Left lung (tissue), 10 donors: ENCODE data around the gene LAMTOR1. TPM values are rescaled to one million over a fixed set of nuclear protein-coding genes. Genes with fewer than 3 reads are reported as not detected.

Source experiments
- ATAC-seq: fragments of 200-7000 bp; cut with Tn5 transposase; one replicate; pipeline ENCODE4 v1.9.1; 2020; ENCODE audit warnings: moderate library complexity
- DNase-seq, 4 donors: peaks; one replicate each; pipeline ENCODE4 v3.0.0-alpha.2; 2013 to 2020
- H3K27ac ChIP-seq, 2 donors: fragments of 200-600 bp; sonication (generic) in 1 of 2; one replicate each; pipeline versions ENCODE4 v1.5.0 to v1.8.0; 2020 to 2021
- H3K27me3 ChIP-seq, 2 donors: fragments of 200-600 bp; sonication (generic) in 1 of 2; one replicate each; pipeline versions ENCODE4 v1.5.0 to v1.8.0; 2020 to 2021
- H3K36me3 ChIP-seq, 2 donors: fragments of 200-600 bp; sonication (generic) in 1 of 2; one replicate each; pipeline versions ENCODE4 v1.5.0 to v1.8.0; 2020 to 2021
- H3K4me1 ChIP-seq, 2 donors: fragments of 200-600 bp; one replicate each; pipeline ENCODE4 v1.8.0; 2021
- H3K4me3 ChIP-seq, 2 donors: fragments of 200-600 bp; sonication (generic) in 1 of 2; one replicate each; pipeline versions ENCODE4 v1.5.0 to v1.8.0; 2020 to 2021; ENCODE audit warnings: mild to moderate bottlenecking in 1 of 2
- H3K9me3 ChIP-seq, 2 donors: fragments of 200-600 bp; sonication (generic) in 1 of 2; one replicate each; pipeline versions ENCODE4 v1.5.0 to v1.8.0; 2020 to 2021
- intact Hi-C, 2 donors: fragments of 100-400 bp; cut with DNase I; formaldehyde crosslinking; loops; one replicate each; pipeline versions ENCODE4 v1.11.2 to v1.14.2; 2022
- microRNA-seq, 2 donors: library from miRNA; unstranded; fragments of <30 nt; microRNA quantifications; one replicate each; pipeline ENCODE4, GENCODE V29; 2019
- polyA plus RNA-seq, 6 donors: library from polyadenylated mRNA; unstranded; fragments of 120-200 nt; gene quantifications; one replicate each; pipeline ENCODE4 v1.2.1, GENCODE V29; 2013; ENCODE audit not compliant: insufficient read length in 6 of 6
- total RNA-seq, 2 donors: library from RNA; stranded (reverse); fragmentation: NEBNext Ultra II Directional; extraction: Animal tissue kit (Norgen Biotek cat#: 25700); gene quantifications; one replicate each; pipeline ENCODE4 v1.2.1, GENCODE V29; 2021
- TF ChIP-seq, protein P1 (sequence below), 2 donors: fragments of 200-600 bp; sonication (generic) in 1 of 2; IDR thresholded peaks; one replicate each; pipeline versions ENCODE4 v1.5.0 to v1.8.0; 2021; ENCODE audit warnings: antibody characterized with exemption in 2 of 2
- donor health status: DM: no; HTN: yes; CAD: no.
- donor health status: DM: no; HTN: no; CAD: no.

The LAMTOR1 gene
- total and polyA plus RNA-seq, 8 donors: 92.5 to 118 (median 112) TPM

DNA sequence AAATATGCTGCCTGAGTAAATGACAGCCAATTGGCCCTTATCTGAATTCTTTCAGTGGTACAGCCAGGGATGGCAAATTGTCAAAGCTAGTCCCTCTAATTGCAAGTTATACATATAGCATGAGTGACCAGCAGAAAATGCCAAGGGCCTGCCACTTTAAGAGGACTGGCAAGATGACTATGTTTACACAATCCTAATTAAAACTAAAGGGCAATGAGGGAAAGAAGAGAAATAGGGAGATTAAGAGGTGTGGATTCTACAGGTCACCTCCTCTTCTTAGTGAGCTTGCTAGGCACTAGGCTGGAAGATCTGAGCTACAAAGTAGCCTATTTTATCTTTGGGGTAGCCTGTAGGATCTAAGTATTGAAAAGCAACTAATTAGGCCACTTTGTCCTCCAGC lies 36.2 kb downstream of the LAMTOR1 start:
- DNase-seq: no peak
- H3K4me3 ChIP-seq: no peak overlapping the region
- peak overlapping the region in 1 of 2 donors; percentile 65 for H3K27ac ChIP-seq
- no peaks in the 10 kb centered on the region for H3K9me3 ChIP-seq
- no peak for ATAC-seq
- intact Hi-C loops: no loop called here
- H3K36me3 ChIP-seq: peaks cover 0 to 29% of the 10 kb centered on the region in 2 donors
- H3K4me1 ChIP-seq: peaks cover 25 to 70% of the 10 kb centered on the region in 2 donors
- TF ChIP-seq, protein P1, sequence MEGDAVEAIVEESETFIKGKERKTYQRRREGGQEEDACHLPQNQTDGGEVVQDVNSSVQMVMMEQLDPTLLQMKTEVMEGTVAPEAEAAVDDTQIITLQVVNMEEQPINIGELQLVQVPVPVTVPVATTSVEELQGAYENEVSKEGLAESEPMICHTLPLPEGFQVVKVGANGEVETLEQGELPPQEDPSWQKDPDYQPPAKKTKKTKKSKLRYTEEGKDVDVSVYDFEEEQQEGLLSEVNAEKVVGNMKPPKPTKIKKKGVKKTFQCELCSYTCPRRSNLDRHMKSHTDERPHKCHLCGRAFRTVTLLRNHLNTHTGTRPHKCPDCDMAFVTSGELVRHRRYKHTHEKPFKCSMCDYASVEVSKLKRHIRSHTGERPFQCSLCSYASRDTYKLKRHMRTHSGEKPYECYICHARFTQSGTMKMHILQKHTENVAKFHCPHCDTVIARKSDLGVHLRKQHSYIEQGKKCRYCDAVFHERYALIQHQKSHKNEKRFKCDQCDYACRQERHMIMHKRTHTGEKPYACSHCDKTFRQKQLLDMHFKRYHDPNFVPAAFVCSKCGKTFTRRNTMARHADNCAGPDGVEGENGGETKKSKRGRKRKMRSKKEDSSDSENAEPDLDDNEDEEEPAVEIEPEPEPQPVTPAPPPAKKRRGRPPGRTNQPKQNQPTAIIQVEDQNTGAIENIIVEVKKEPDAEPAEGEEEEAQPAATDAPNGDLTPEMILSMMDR (IDR thresholded peaks at IDR 0.05): no peak
- H3K27me3 ChIP-seq: no peaks in the 10 kb centered on the region

DNA sequence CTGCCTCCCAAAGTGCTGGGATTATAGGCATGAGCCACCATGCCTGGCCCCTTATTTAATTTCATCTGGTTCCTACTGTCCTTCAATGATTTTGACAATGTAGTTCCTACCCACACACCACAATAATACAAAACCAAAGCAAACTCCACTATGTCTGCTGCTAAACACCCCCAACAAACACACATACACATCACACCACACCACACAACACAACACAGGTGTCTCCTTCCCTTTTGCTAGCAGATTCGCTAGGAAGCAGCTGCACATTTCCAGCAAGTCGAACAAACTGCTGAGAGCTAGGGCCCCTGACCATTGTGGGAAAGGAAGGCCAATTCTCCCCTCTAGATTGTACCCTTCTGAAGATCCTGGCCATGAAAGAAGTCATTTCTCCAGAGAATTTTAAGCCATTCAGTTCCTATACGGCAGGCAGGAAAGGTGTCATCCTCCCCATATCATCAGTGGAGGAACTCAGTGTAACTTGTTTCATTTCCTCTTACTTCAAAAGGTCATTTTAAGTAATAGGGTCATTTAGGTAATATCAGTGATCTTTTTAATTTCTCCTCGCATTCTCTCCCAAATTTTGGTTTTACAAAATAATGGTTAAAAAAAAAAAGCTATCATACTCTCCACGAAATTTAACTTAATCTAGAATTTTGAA lies 41.2 kb downstream of the LAMTOR1 start:
- Histone ChIP-seq H3K4me3 (no peak overlapping the region), H3K36me3 (peaks cover 0 to 29% of the 10 kb centered on the region in 2 donors), H3K4me1 (peaks cover 5 to 23% of the 10 kb centered on the region in 2 donors), H3K27me3 (no peaks in the 10 kb centered on the region), H3K9me3 (no peaks in the 10 kb centered on the region), H3K27ac (peak overlapping the region in 1 of 2 donors; percentile 34)
- ATAC-seq: no peak
- intact Hi-C loops: no loop called here
- TF ChIP-seq, protein P1 (IDR thresholded peaks at IDR 0.05): no peak
- no peak for DNase-seq

DNA sequence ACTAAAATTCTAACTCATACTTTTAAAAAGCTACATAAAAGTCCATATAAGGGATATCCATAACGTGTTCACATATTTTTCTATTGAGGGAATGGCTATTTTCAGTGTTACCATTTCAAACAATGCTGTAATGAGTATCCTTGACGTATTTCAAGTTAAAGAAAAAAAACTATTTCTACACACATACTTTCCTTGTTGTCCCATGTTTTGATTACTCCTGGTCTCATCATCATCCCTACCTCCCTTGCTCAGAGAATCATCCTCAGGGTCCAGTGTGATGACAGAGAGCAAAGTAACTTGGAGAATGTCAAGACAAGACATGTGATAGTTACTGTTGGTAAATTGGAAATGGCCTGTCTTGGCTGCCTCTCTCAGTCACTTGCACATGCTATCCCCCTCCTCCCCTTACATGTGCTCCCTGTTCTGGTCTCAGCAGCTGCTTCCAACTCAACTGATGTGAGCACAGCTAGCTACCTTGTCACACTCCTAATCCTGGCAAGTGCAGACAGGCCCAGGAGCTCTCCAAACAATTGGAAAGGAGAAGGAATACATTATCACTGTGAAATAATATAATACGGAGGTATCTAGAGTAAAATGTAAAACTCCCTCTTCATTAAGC lies 44.6 kb downstream of the LAMTOR1 start:
- peaks cover 0 to 12% of the 10 kb centered on the region in 2 donors for H3K4me1 ChIP-seq
- intact Hi-C loops: no loop called here
- no peak for DNase-seq
- TF ChIP-seq, protein P1 (IDR thresholded peaks at IDR 0.05): no peak
- no peaks in the 10 kb centered on the region for H3K9me3 ChIP-seq
- no peak overlapping the region for H3K4me3 ChIP-seq
- ATAC-seq: no peak
- no peak overlapping the region for H3K27ac ChIP-seq
- peaks cover 0 to 32% of the 10 kb centered on the region in 2 donors for H3K36me3 ChIP-seq
- no peaks in the 10 kb centered on the region for H3K27me3 ChIP-seq

DNA sequence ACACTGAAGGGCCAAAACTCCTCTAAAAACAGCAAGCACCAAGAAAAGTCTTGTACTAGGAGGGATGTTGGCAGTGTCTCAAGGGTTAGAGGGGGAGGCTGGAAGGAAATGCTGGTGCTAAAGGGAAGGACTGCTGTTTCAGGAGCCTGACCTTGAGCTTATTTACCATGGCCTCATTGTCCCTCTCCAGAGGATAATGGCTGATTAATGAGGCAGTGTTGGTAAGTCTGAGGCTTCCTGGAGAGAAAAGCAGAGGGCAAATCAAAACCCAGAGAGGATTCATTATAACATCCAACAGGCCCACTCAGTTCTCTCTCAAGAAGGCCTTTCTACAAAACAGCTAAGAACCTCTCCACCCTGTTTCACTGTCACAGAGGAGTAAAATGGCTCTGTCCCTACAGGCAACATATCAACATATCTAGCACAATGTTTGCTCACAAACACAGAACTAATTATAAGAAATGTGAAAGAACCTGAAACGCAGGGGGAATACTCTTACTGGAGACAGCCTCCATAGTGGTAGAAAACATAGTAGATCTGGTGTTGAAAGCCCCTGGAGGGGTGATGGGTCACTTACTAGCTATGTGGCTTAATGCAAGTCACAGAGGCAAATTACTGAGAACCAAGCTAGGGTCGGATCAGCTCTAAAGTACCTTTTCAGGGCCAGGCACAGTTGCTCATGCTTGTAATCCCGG lies 54.2 kb downstream of the LAMTOR1 start:
- intact Hi-C loops: no loop called here
- Histone ChIP-seq H3K27ac (peak overlapping the region in 1 of 2 donors; percentile 33), H3K36me3 (peaks cover 0 to 36% of the 10 kb centered on the region in 2 donors), H3K4me3 (no peak overlapping the region), H3K9me3 (no peaks in the 10 kb centered on the region), H3K4me1 (no peaks in the 10 kb centered on the region), H3K27me3 (no peaks in the 10 kb centered on the region)
- DNase-seq (no peak), ATAC-seq (no peak)
- TF ChIP-seq, protein P1 (IDR thresholded peaks at IDR 0.05): no peak

Small RNA genes lying within 50 kb of the gene (microRNA-seq; reads per million reads assigned to microRNA genes)
- 0.17 to 0.27 reads per million in 2 donors for gene MIR3165

Other genes with a start within 250 kb of the LAMTOR1 start
- not detected for gene DEFB131B, start 224.8 kb downstream of the LAMTOR1 start, total RNA-seq
- gene DEFB131B, start 224.8 kb downstream of the LAMTOR1 start, polyA plus RNA-seq: 1 to 10 TPM in 4 of 6 donors, under 1 TPM in 1, not detected in 1; 0.93 to 2.8 (median 2.4) TPM
- gene XNDC1N, start 174.7 kb downstream of the LAMTOR1 start, total RNA-seq: 1 to 10 TPM; 5.6 to 7.7 TPM
- gene XNDC1N, start 174.7 kb downstream of the LAMTOR1 start, polyA plus RNA-seq: 1 to 10 TPM; 6.5 to 9.9 (median 8.8) TPM
- 10 to 100 TPM; 30.3 to 31.4 TPM for gene RNF121, start 174.3 kb downstream of the LAMTOR1 start, total RNA-seq
- 10 to 100 TPM; 31.6 to 40.6 (median 34.5) TPM for gene RNF121, start 174.3 kb downstream of the LAMTOR1 start, polyA plus RNA-seq
- gene IL18BP, start 104.4 kb downstream of the LAMTOR1 start, total RNA-seq: 10 to 100 TPM; 15.2 to 20.1 TPM
- gene IL18BP, start 104.4 kb downstream of the LAMTOR1 start, polyA plus RNA-seq: 10 to 100 TPM in 4 of 6 donors, 1 to 10 TPM in 2; 8.9 to 16.6 (median 10.5) TPM
- gene NUMA1, start 22.8 kb downstream of the LAMTOR1 start, total RNA-seq: 100 to 1,000 TPM; 144 to 174 TPM
- gene NUMA1, start 22.8 kb downstream of the LAMTOR1 start, polyA plus RNA-seq: 100 to 1,000 TPM; 319 to 365 (median 349) TPM
- gene LRRC51, start 22.4 kb downstream of the LAMTOR1 start, total RNA-seq: 10 to 100 TPM in 1 of 2 donors, 1 to 10 TPM in 1; 6.7 to 13.0 TPM
- 10 to 100 TPM; 20.0 to 29.7 (median 21.4) TPM for gene LRRC51, start 22.4 kb downstream of the LAMTOR1 start, polyA plus RNA-seq
- gene TOMT, start 2.6 kb upstream of the LAMTOR1 start, total RNA-seq: not detected
- not detected for gene TOMT, start 2.6 kb upstream of the LAMTOR1 start, polyA plus RNA-seq
- 10 to 100 TPM; 27.1 to 29.3 TPM for gene ANAPC15, start 9.4 kb upstream of the LAMTOR1 start, total RNA-seq
- 10 to 100 TPM; 38.6 to 52.6 (median 41.7) TPM for gene ANAPC15, start 9.4 kb upstream of the LAMTOR1 start, polyA plus RNA-seq
- 10 to 100 TPM in 1 of 2 donors, under 1 TPM in 1; 0.32 to 15.6 TPM for gene FOLR3, start 32.4 kb upstream of the LAMTOR1 start, total RNA-seq
- 1 to 10 TPM; 1.1 to 3.2 (median 2.0) TPM for gene FOLR3, start 32.4 kb upstream of the LAMTOR1 start, polyA plus RNA-seq
- gene FOLR1, start 88.8 kb upstream of the LAMTOR1 start, total RNA-seq: 100 to 1,000 TPM in 1 of 2 donors, 10 to 100 TPM in 1; 80.8 to 409 TPM
- gene FOLR1, start 88.8 kb upstream of the LAMTOR1 start, polyA plus RNA-seq: 10 to 100 TPM; 53.5 to 88.6 (median 64.4) TPM
- 10 to 100 TPM; 20.9 to 50.2 TPM for gene FOLR2, start 113.5 kb upstream of the LAMTOR1 start, total RNA-seq
- 10 to 100 TPM; 14.5 to 20.4 (median 17.3) TPM for gene FOLR2, start 113.5 kb upstream of the LAMTOR1 start, polyA plus RNA-seq
- 100 to 1,000 TPM; 159 to 201 TPM for gene INPPL1, start 121.5 kb upstream of the LAMTOR1 start, total RNA-seq
- gene INPPL1, start 121.5 kb upstream of the LAMTOR1 start, polyA plus RNA-seq: 100 to 1,000 TPM; 140 to 218 (median 165) TPM
- gene PHOX2A, start 140.9 kb upstream of the LAMTOR1 start, total RNA-seq: not detected
- not detected for gene PHOX2A, start 140.9 kb upstream of the LAMTOR1 start, polyA plus RNA-seq